HepG2 (cell line): Measurements from ENCODE around the gene DTNB. TPM values are rescaled to one million over a fixed set of nuclear protein-coding genes. Genes with fewer than 3 reads are reported as not detected.

Source experiments
- ATAC-seq: fragments of 200-7000 bp; cut with Tn5 transposase; 3 replicates; pipeline ENCODE4 v1.9.1; 2020; ENCODE audit warnings: mild to moderate bottlenecking, moderate library complexity
- BruUV-seq: library from RNA; stranded (reverse); fragments of 400-500 nt; replicated peaks from 2 replicates; lab custom pipeline; 2021; lab: Mats Ljungman, UMichigan
- CTCF ChIA-PET: fragments of 300-600 bp; formaldehyde crosslinking; extraction: SDS; loops from one replicate; lab custom pipeline; 2021; ENCODE audit warnings: low total read pairs, inconsistent platforms, low intra/inter-chr PET ratio; lab: Yijun Ruan, JAX
- POLR2A ChIA-PET: fragments of 350-600 bp; sonication (Branson Sonifier 250); formaldehyde crosslinking; loops from one replicate; lab custom pipeline; 2020; ENCODE audit warnings: antibody characterized with exemption, inconsistent platforms; lab: Yijun Ruan, JAX
- DNase-seq: peaks from one replicate; pipeline ENCODE4 v3.0.0-alpha.2; 2015; ENCODE audit warnings: low spot score
- FAIRE-seq: peaks from 3 replicates; lab custom pipeline; 2011; peaks lifted over from hg19 to GRCh38; lab: Jason Lieb, UNC
- H2AFZ ChIP-seq: one replicate; pipeline ENCODE4 v1.6.1; 2011; ENCODE audit warnings: low read length, inconsistent platforms
- H3K27ac ChIP-seq: fragments of 300-600 bp; 3 replicates; pipeline ENCODE4 v1.8.0; 2011; ENCODE audit warnings: mixed run types, mild to moderate bottlenecking, mixed read lengths, low read length, inconsistent platforms; ENCODE audit not compliant: insufficient read depth; ENCODE audit errors: extremely low read length
- H3K27me3 ChIP-seq, 2 experiments: fragments of 200-600 bp in 1 of 2; 2 replicates in 1 of 2; 3 replicates in 1 of 2; pipeline versions ENCODE4 v1.6.0 to v1.8.0; 2011; ENCODE audit warnings: low read length in 2 of 2, mild to moderate bottlenecking in 2 of 2, moderate library complexity in 2 of 2, inconsistent platforms in 1 of 2; ENCODE audit not compliant: insufficient read depth in 2 of 2, control insufficient read depth in 1 of 2
- H3K36me3 ChIP-seq, 2 experiments: fragments of 200-600 bp in 1 of 2; replicated peaks in 1 of 2; 2 replicates in 1 of 2; 3 replicates in 1 of 2; pipeline versions ENCODE4 v1.5.1 to v1.8.0; 2011; ENCODE audit warnings: low read length in 2 of 2, inconsistent platforms in 1 of 2; ENCODE audit not compliant: insufficient read depth in 2 of 2, control insufficient read depth in 1 of 2
- H3K4me1 ChIP-seq: 2 replicates; pipeline ENCODE4 v1.5.1; 2012; ENCODE audit warnings: low read length, inconsistent platforms; ENCODE audit not compliant: insufficient read depth
- H3K4me2 ChIP-seq: 2 replicates; pipeline ENCODE4 v1.6.0; 2011; ENCODE audit warnings: low read depth, low read length, inconsistent platforms
- H3K4me3 ChIP-seq, 3 experiments: fragments of 200-600 bp in 1 of 3; sonication (generic), shearing (Covaris generic) in 1 of 3; replicated peaks in 1 of 3; 2 replicates each; pipeline ENCODE4 v1.5.1; 2011 to 2016; ENCODE audit warnings: low read length in 3 of 3, inconsistent platforms in 2 of 3, low read depth in 2 of 3, mild to moderate bottlenecking in 2 of 3, control low read depth in 1 of 3, mixed read lengths in 1 of 3; ENCODE audit not compliant: insufficient read depth in 1 of 3
- H3K79me2 ChIP-seq: one replicate; pipeline ENCODE4 v1.6.1; 2011; ENCODE audit warnings: low read length, inconsistent platforms; ENCODE audit not compliant: insufficient read depth
- H3K9ac ChIP-seq: 2 replicates; pipeline ENCODE4 v1.6.0; 2011; ENCODE audit warnings: mild to moderate bottlenecking, low read depth, low read length, inconsistent platforms; ENCODE audit not compliant: insufficient read depth
- H3K9me3 ChIP-seq: 2 replicates; pipeline ENCODE4 v1.5.1; 2012; ENCODE audit warnings: mild to moderate bottlenecking, low read length
- H4K20me1 ChIP-seq: 2 replicates; pipeline ENCODE4 v1.6.0; 2011; ENCODE audit warnings: inconsistent platforms, mild to moderate bottlenecking, low read length, moderate library complexity; ENCODE audit not compliant: insufficient read depth
- CBX5 ChIP-seq: sonication (generic); formaldehyde crosslinking; IDR thresholded peaks from 2 replicates; pipeline ENCODE4 v1.4.0; 2020; ENCODE audit warnings: missing genetic modification reagents, borderline replicate concordance
- GPN1 ChIP-seq: sonication (generic); formaldehyde crosslinking; IDR thresholded peaks from 2 replicates; pipeline ENCODE4 v1.5.1; 2020; ENCODE audit warnings: missing genetic modification reagents, borderline replicate concordance
- KDM6A ChIP-seq: IDR thresholded peaks from 2 replicates; pipeline ENCODE4 v1.6.1; 2016; ENCODE audit warnings: low read depth
- NFE2L2 ChIP-seq: fragments of 150-350 bp; IDR thresholded peaks from 2 replicates; pipeline ENCODE4 v1.6.1; 2014; ENCODE audit warnings: low read length
- POLR2AphosphoS5 ChIP-seq: IDR thresholded peaks from 2 replicates; pipeline ENCODE4 v1.6.1; 2012; ENCODE audit warnings: low read depth, low read length
- TCF12 ChIP-seq, 2 experiments: fragments of 450-650 bp in 1 of 2; sonication (generic) in 1 of 2; formaldehyde crosslinking in 1 of 2; IDR thresholded peaks; 2 replicates each; pipeline versions ENCODE4 v1.6.1 to v1.8.0; 2017 to 2022; ENCODE audit warnings: antibody characterized with exemption in 1 of 2, mild to moderate bottlenecking in 1 of 2, missing genetic modification reagents in 1 of 2, moderate library complexity in 1 of 2
- ZNF530 ChIP-seq: sonication (generic); formaldehyde crosslinking; IDR thresholded peaks from 2 replicates; pipeline ENCODE4 v1.5.0; 2020; ENCODE audit warnings: low read depth, mild to moderate bottlenecking, missing genetic modification reagents
- ZSCAN21 ChIP-seq: sonication (generic); formaldehyde crosslinking; IDR thresholded peaks from 2 replicates; pipeline ENCODE4 v1.8.0; 2022; ENCODE audit warnings: mild to moderate bottlenecking, missing genetic modification reagents, moderate library complexity, borderline replicate concordance
- WGBS: methylation state at CpG from one replicate; pipeline ENCODE4 v1.1.6; 2017; ENCODE audit warnings: low lambda C conversion rate; 5-methylcytosine and 5-hydroxymethylcytosine counted together
- in situ Hi-C: cut with HindIII; loops from 2 replicates; pipeline ENCODE4 v1.10.0; 2017; ENCODE audit warnings: low pct_unique_long_range_greater_than_20kb; ENCODE audit not compliant: extremely low pct_ligation_motif_present
- intact Hi-C: fragments of 100-400 bp; cut with micrococcal nuclease; formaldehyde crosslinking; loops from one replicate; pipeline ENCODE4 v1.10.0; 2022; ENCODE audit not compliant: unreplicated experiment
- polyA plus RNA-seq, 8 experiments: library from polyadenylated mRNA; depleted of rRNA in 3 of 8; stranded (reverse) in 7 of 8; unstranded in 1 of 8; fragments of >200 nt; fragmentation: Illumina TruSeq in 4 of 8; extraction: Trizol in 4 of 8; gene quantifications; 2 replicates each; pipeline versions ENCODE4 v1.2.1 to v1.2.3, GENCODE V29; 2011 to 2016; ENCODE audit warnings: low read depth in 4 of 8, missing spikeins in 1 of 8, mixed read lengths in 1 of 8; ENCODE audit not compliant: insufficient read depth in 1 of 8
- total RNA-seq, 5 experiments: library from RNA; depleted of rRNA; stranded (reverse); fragments of >200 nt; fragmentation: Illumina TruSeq; extraction: Trizol; gene quantifications; 2 replicates each; pipeline ENCODE4 v1.2.3, GENCODE V29; 2016; ENCODE audit warnings: low read depth in 1 of 5
- TF ChIP-seq, protein P1 (sequence below): sonication (generic); formaldehyde crosslinking; IDR thresholded peaks from 2 replicates; pipeline ENCODE4 v1.4.0; 2020; ENCODE audit warnings: missing genetic modification reagents
- TF ChIP-seq, protein P2 (sequence below): sonication (generic); formaldehyde crosslinking; IDR thresholded peaks from 2 replicates; pipeline ENCODE4 v1.8.0; 2022; ENCODE audit warnings: missing genetic modification reagents, mild to moderate bottlenecking, moderate library complexity, borderline replicate concordance

The DTNB gene
- total and polyA plus RNA-seq, 2 of the 13 experiments (the other 11 are each of a cell fraction or from before 2014, with no cell fraction given), result 14.4 to 23.9 TPM

DNA sequence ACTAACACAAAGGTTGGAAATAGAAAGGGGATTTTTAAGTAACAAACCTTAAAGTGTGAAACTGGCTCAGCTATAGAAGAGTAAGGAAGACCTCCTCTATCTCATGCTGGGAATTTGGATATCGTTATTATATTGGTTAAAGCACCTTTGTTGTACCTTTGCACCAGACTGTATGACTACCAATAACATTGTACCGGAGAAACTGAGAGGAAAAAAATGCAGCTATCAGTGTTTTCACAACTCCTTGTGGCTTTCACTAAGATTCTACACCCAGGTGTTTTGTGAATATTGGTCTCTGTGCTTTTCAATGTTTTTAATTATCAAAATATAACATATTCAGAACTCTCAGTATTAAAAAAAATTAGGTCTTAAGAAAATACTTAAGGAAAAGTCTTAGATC lies 48.7 kb downstream of the DTNB start (continued):
- TF ChIP-seq, protein P1, sequence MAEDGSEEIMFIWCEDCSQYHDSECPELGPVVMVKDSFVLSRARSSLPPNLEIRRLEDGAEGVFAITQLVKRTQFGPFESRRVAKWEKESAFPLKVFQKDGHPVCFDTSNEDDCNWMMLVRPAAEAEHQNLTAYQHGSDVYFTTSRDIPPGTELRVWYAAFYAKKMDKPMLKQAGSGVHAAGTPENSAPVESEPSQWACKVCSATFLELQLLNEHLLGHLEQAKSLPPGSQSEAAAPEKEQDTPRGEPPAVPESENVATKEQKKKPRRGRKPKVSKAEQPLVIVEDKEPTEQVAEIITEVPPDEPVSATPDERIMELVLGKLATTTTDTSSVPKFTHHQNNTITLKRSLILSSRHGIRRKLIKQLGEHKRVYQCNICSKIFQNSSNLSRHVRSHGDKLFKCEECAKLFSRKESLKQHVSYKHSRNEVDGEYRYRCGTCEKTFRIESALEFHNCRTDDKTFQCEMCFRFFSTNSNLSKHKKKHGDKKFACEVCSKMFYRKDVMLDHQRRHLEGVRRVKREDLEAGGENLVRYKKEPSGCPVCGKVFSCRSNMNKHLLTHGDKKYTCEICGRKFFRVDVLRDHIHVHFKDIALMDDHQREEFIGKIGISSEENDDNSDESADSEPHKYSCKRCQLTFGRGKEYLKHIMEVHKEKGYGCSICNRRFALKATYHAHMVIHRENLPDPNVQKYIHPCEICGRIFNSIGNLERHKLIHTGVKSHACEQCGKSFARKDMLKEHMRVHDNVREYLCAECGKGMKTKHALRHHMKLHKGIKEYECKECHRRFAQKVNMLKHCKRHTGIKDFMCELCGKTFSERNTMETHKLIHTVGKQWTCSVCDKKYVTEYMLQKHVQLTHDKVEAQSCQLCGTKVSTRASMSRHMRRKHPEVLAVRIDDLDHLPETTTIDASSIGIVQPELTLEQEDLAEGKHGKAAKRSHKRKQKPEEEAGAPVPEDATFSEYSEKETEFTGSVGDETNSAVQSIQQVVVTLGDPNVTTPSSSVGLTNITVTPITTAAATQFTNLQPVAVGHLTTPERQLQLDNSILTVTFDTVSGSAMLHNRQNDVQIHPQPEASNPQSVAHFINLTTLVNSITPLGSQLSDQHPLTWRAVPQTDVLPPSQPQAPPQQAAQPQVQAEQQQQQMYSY (CRISPR knock-in tag), result no peak
- no peak for TF ChIP-seq GPN1 (CRISPR knock-in tag)
- no peak for TF ChIP-seq POLR2AphosphoS5

DNA sequence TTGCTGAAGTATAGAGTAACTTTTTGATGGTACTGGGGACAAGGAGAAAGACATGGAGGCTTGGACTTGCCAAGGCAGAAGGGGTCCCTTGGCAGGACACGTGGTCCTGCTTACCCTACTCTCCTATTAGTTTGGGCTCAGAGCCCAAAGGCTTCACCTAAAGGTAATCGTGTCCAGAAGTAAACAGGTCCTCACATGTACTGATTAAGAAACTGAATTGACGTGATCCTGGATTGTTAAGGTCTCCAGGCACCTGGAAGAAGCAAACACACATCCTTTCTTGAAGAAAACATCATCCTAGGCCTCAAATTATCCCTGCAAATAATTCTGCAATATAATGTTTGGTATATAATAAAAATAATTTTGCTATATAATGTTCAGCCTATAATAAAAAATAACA lies 50.0 kb downstream of the DTNB start:
- peaks cover 2 to 15% of the 10 kb centered on the region in 2 experiments; a peak in 2 of 5 replicates for H3K36me3 ChIP-seq
- intact Hi-C loops (no loop called here), in situ Hi-C loops (no loop called here)
- no peak for FAIRE-seq
- no peaks in the 10 kb centered on the region for H3K9me3 ChIP-seq
- ATAC-seq, result no peak
- ChIA-PET CTCF (no interaction called here), POLR2A (no interaction called here)
- no peaks in the 10 kb centered on the region for H3K27me3 ChIP-seq
- H4K20me1 ChIP-seq, result no peaks in the 10 kb centered on the region
- BruUV-seq, result no TSS peak
- H3K4me2 ChIP-seq, result no peak overlapping the region
- H3K4me3 ChIP-seq, result no peak overlapping the region
- H2AFZ ChIP-seq, result no peak overlapping the region
- H3K9ac ChIP-seq, result no peak overlapping the region
- TF ChIP-seq, protein P2, sequence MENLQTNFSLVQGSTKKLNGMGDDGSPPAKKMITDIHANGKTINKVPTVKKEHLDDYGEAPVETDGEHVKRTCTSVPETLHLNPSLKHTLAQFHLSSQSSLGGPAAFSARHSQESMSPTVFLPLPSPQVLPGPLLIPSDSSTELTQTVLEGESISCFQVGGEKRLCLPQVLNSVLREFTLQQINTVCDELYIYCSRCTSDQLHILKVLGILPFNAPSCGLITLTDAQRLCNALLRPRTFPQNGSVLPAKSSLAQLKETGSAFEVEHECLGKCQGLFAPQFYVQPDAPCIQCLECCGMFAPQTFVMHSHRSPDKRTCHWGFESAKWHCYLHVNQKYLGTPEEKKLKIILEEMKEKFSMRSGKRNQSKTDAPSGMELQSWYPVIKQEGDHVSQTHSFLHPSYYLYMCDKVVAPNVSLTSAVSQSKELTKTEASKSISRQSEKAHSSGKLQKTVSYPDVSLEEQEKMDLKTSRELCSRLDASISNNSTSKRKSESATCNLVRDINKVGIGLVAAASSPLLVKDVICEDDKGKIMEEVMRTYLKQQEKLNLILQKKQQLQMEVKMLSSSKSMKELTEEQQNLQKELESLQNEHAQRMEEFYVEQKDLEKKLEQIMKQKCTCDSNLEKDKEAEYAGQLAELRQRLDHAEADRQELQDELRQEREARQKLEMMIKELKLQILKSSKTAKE (CRISPR knock-in tag), result no peak
- TF ChIP-seq ZNF530, result no peak
- no peak for TF ChIP-seq CBX5 (CRISPR knock-in tag)
- no peak for TF ChIP-seq NFE2L2
- no peak for TF ChIP-seq KDM6A (CRISPR knock-in tag)
- TF ChIP-seq ZSCAN21 (CRISPR knock-in tag), result no peak
- TF ChIP-seq TCF12 (IDR thresholded peaks at IDR 0.05), result no peak
- TF ChIP-seq TCF12 (CRISPR knock-in tag; IDR thresholded peaks at IDR 0.05), result no peak
- H3K27ac ChIP-seq, result no peak overlapping the region
- no peaks in the 10 kb centered on the region for H3K79me2 ChIP-seq
- peaks cover 9% of the 10 kb centered on the region for H3K4me1 ChIP-seq
- 75% methylated on average over 3 of the region's 3 CpGs for WGBS
- DNase-seq, result no peak
